Testis (tissue), 2 donors: ENCODE results near the gene PDE10A.

Experiments
- CTCF ChIP-seq, 3 experiments: fragments of 450-650 bp in 2 of 3; fragments of 200-600 bp in 1 of 3; sonication (generic) in 1 of 3; IDR thresholded peaks; one replicate each; pipeline ENCODE4 v1.5.1; 2016 to 2019; ENCODE audit warnings: antibody characterized with exemption in 3 of 3, mild to moderate bottlenecking in 2 of 3, moderate library complexity in 1 of 3
- POLR2A ChIP-seq: fragments of 450-650 bp; IDR thresholded peaks from one replicate; pipeline ENCODE4 v1.6.1; 2017; ENCODE audit warnings: antibody characterized with exemption, mild to moderate bottlenecking, moderate library complexity

DNA sequence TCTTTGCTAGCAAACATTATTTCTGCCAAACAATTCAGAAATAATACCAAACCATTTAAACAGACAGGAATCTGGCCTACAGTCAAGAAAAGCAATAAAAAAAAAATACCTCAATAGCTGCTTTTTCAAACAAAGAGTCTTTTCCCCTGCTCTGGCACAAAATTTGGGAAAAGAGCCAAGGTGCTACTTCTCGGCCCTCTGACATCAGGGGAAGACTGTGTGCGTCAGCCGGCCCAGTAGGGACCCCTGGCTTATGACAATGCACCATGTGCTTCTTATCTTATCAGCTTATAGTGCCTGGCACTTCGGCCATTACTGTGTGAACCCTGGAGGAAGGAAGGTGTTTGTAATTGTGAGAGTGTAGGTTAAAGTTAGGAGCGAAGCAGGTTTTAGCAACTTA is 89.4 kb downstream of the PDE10A start:
- TF ChIP-seq CTCF (IDR thresholded peaks at IDR 0.05) (no peak), POLR2A (no peak)
